Keratinocyte (primary cell): ENCODE measurements around the gene PTGR2. TPM values are rescaled to one million over a fixed set of nuclear protein-coding genes. Genes with fewer than 3 reads are reported as not detected.
"Not testable (repeated sequence)": the region's sequence is repeated elsewhere in the genome, so short reads cannot be mapped to it uniquely, and the experiment has no call there.

Experiments used
- DNase-seq: peaks from one replicate; pipeline ENCODE4 v3.0.0-alpha.2; 2011; ENCODE audit warnings: low read depth, missing footprints, low spot score
- FAIRE-seq: peaks from 2 replicates; lab custom pipeline; 2011; peaks lifted over from hg19 to GRCh38; lab: Jason Lieb, UNC
- H2AFZ ChIP-seq: 2 replicates; pipeline ENCODE4 v1.6.0; 2012; ENCODE audit warnings: low read length, control low read depth, inconsistent platforms; ENCODE audit not compliant: control insufficient read depth
- H3K27ac ChIP-seq: 2 replicates; pipeline ENCODE4 v1.5.1; 2011; ENCODE audit warnings: low read length; ENCODE audit not compliant: control insufficient read depth, insufficient read depth
- H3K27me3 ChIP-seq: 3 replicates; pipeline ENCODE4 v1.6.0; 2011; ENCODE audit warnings: low read length; ENCODE audit not compliant: control insufficient read depth, insufficient read depth; ENCODE audit errors: extremely low read depth
- H3K36me3 ChIP-seq, 2 experiments: 2 replicates in 1 of 2; 3 replicates in 1 of 2; pipeline ENCODE4 v1.5.1; 2011; ENCODE audit warnings: low read length in 2 of 2, mild to moderate bottlenecking in 1 of 2; ENCODE audit not compliant: control insufficient read depth in 2 of 2, insufficient read depth in 2 of 2; ENCODE audit errors: extremely low read depth in 1 of 2
- H3K4me1 ChIP-seq: 3 replicates; pipeline ENCODE4 v1.5.1; 2011; ENCODE audit warnings: low read length; ENCODE audit not compliant: control insufficient read depth, insufficient read depth; ENCODE audit errors: extremely low read depth
- H3K4me2 ChIP-seq: 3 replicates; pipeline ENCODE4 v1.6.0; 2011; ENCODE audit warnings: low read depth, low read length; ENCODE audit not compliant: control insufficient read depth, insufficient read depth; ENCODE audit errors: extremely low read depth
- H3K4me3 ChIP-seq, 3 experiments: fragments of 200-600 bp in 1 of 3; sonication (generic) in 1 of 3; 2 replicates in 2 of 3; 3 replicates in 1 of 3; pipeline ENCODE4 v1.5.1; 2011 to 2016; ENCODE audit warnings: low read length in 3 of 3, mild to moderate bottlenecking in 3 of 3, control low read depth in 2 of 3, inconsistent platforms in 1 of 3, low read depth in 1 of 3, mixed read lengths in 1 of 3, mixed run types in 1 of 3, moderate library complexity in 1 of 3; ENCODE audit not compliant: control insufficient read depth in 2 of 3, insufficient read depth in 2 of 3; ENCODE audit errors: extremely low read depth in 1 of 3
- H3K79me2 ChIP-seq: 2 replicates; pipeline ENCODE4 v1.6.0; 2012; ENCODE audit warnings: low read length; ENCODE audit not compliant: control insufficient read depth, insufficient read depth
- H3K9ac ChIP-seq: 3 replicates; pipeline ENCODE4 v1.6.0; 2011; ENCODE audit warnings: low read length; ENCODE audit not compliant: control insufficient read depth, insufficient read depth; ENCODE audit errors: extremely low read depth
- H3K9me1 ChIP-seq: 3 replicates; pipeline ENCODE4 v1.6.0; 2011; ENCODE audit warnings: low read length; ENCODE audit not compliant: control insufficient read depth, insufficient read depth; ENCODE audit errors: extremely low read depth
- H3K9me3 ChIP-seq: 2 replicates; pipeline ENCODE4 v1.5.1; 2012; ENCODE audit warnings: low read depth, low read length; ENCODE audit not compliant: control insufficient read depth
- H4K20me1 ChIP-seq: 3 replicates; pipeline ENCODE4 v1.6.0; 2011; ENCODE audit warnings: low read length; ENCODE audit not compliant: control insufficient read depth, insufficient read depth; ENCODE audit errors: extremely low read depth
- CTCF ChIP-seq, 3 experiments: IDR thresholded peaks in 1 of 3; conservative IDR thresholded peaks in 1 of 3; optimal IDR thresholded peaks in 1 of 3; 2 replicates in 2 of 3; 3 replicates in 1 of 3; pipeline versions ENCODE3 to v1.5.1; 2011; ENCODE audit warnings: low read length in 3 of 3, mild to moderate bottlenecking in 3 of 3, moderate library complexity in 2 of 3, control low read depth in 1 of 3, inconsistent platforms in 1 of 3; ENCODE audit not compliant: insufficient read depth in 2 of 3; ENCODE audit errors: extremely low read depth in 1 of 3
- EZH2 ChIP-seq: IDR thresholded peaks from one replicate; pipeline ENCODE4 v1.6.1; 2012; ENCODE audit warnings: inconsistent platforms, mild to moderate bottlenecking, low read length, moderate library complexity
- dilution Hi-C: fragments of 300-500 bp; cut with MboI; formaldehyde crosslinking; loops from one replicate; pipeline ENCODE4 v1.7.0; 2020; ENCODE audit warnings: low sequenced_read_pairs; ENCODE audit not compliant: extremely low pct_ligation_motif_present
- polyA plus RNA-seq, 5 experiments: library from polyadenylated mRNA; depleted of rRNA in 3 of 5; stranded (reverse) in 3 of 5; stranded (forward) in 1 of 5; unstranded in 1 of 5; fragments of >200 nt; gene quantifications; 1 replicate in 1 of 5; 2 replicates in 3 of 5; 3 replicates in 1 of 5; pipeline versions ENCODE4 v1.2.1 to v1.2.3, GENCODE V29; 2011 to 2012; ENCODE audit warnings: missing spikeins in 2 of 5, low read depth in 1 of 5, low replicate concordance in 1 of 5

The PTGR2 gene
- polyA plus RNA-seq, 1 donor (not counting 4 experiments of a cell fraction or from before 2014, with no cell fraction given): 19.5 TPM

DNA sequence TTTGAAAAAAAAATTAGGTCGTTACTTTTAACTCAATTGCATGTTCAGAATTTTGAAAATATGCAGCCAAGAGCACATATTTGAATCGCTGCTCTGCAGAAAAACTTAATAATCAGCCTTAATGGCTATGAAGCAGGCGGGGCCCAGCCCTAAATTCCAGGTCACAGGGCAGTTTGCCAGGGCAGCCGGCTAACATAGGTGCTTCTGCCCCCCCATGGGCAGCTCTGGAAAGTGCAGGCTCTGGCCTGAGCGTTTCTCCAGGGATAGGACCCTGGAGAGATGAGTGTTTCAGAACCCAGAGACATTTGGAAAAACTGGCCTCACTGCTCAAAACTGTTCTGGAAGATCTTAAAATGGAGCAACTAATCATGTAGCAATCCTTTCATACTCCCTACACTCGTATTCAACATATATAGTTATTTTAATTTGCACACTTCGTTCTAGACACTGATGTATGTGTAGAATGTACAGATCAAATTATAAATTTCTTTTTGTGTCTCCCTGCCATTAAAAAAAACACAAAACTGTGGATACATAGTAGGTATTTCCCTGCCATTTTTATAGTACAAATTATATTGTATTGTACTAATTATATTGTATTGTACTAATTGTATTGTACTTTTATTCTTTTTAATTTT is 26.0 kb upstream of the PTGR2 start:
- Histone ChIP-seq H2AFZ (no peak overlapping the region), H3K9me1 (no peaks in the 10 kb centered on the region), H3K9me3 (no peaks in the 10 kb centered on the region), H3K9ac (no peak overlapping the region), H4K20me1 (no peaks in the 10 kb centered on the region), H3K79me2 (no peaks in the 10 kb centered on the region), H3K4me3 (no peak overlapping the region), H3K27ac (no peak overlapping the region), H3K4me2 (no peak overlapping the region), H3K27me3 (no peaks in the 10 kb centered on the region), H3K4me1 (peaks cover 11% of the 10 kb centered on the region), H3K36me3 (no peaks in the 10 kb centered on the region)
- TF ChIP-seq EZH2: no peak
- TF ChIP-seq CTCF (optimal IDR thresholded peaks at IDR 0.05 in 1 of 3, IDR thresholded peaks at IDR 0.05 in 1 of 3, conservative IDR thresholded peaks at IDR 0.05 in 1 of 3; ENCODE audit: extremely low read depth in 1 of 3, insufficient read depth in 2 of 3, low read length in 3 of 3): peak; percentile 79 to 93 (median 91)
- dilution Hi-C loops: no loop called here
- peak; percentile 50 for DNase-seq
- peak; percentile 9 for FAIRE-seq

DNA sequence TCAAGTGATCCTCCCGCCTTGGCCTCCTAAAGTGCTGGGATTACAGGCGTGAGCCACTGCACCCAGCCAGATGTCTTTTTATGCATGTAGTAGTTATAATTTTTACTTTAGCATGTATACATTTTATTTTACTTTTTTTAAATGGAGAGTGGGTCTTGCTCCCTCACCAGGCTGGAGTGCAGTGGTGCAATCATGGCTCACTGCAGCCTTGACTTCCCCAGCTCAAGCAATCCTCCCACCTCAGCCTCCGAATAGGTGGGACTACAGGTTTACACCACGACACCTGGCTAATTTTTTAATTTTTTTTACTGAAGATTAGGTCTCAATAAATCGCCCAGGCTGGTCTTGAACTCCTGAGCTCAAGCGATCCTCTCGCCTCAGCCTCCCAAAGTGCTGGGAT is 24.4 kb upstream of the PTGR2 start:
- H3K4me3 ChIP-seq, H3K27me3 ChIP-seq, H3K9me1 ChIP-seq, H3K9ac ChIP-seq, H3K36me3 ChIP-seq, H2AFZ ChIP-seq, H3K79me2 ChIP-seq, H4K20me1 ChIP-seq, dilution Hi-C loops, H3K9me3 ChIP-seq, DNase-seq, H3K27ac ChIP-seq, H3K4me2 ChIP-seq, FAIRE-seq: not testable (repeated sequence)
- peak; percentile 8 to 19 (median 10) for TF ChIP-seq CTCF (optimal IDR thresholded peaks at IDR 0.05 in 1 of 3, IDR thresholded peaks at IDR 0.05 in 1 of 3, conservative IDR thresholded peaks at IDR 0.05 in 1 of 3; ENCODE audit: extremely low read depth in 1 of 3, insufficient read depth in 2 of 3, low read length in 3 of 3)
- H3K4me1 ChIP-seq: peaks cover 11% of the 10 kb centered on the region
